Measurements from ENCODE around the gene NTM.

GRCh38 chr11:132284611-132285010 lies 914.2 kb downstream of the NTM start:
- TF ChIP-seq CTCF (IDR thresholded peaks at IDR 0.05; ENCODE audit: low read depth, low read length, poor library complexity, severe bottlenecking) (no peak), EZH2phosphoT487 (IDR thresholded peaks at IDR 0.05; ENCODE audit: borderline replicate concordance, low read length) (no peak)
